ENCODE measurements around the gene ULK4.

- TF ChIP-seq, protein P1, sequence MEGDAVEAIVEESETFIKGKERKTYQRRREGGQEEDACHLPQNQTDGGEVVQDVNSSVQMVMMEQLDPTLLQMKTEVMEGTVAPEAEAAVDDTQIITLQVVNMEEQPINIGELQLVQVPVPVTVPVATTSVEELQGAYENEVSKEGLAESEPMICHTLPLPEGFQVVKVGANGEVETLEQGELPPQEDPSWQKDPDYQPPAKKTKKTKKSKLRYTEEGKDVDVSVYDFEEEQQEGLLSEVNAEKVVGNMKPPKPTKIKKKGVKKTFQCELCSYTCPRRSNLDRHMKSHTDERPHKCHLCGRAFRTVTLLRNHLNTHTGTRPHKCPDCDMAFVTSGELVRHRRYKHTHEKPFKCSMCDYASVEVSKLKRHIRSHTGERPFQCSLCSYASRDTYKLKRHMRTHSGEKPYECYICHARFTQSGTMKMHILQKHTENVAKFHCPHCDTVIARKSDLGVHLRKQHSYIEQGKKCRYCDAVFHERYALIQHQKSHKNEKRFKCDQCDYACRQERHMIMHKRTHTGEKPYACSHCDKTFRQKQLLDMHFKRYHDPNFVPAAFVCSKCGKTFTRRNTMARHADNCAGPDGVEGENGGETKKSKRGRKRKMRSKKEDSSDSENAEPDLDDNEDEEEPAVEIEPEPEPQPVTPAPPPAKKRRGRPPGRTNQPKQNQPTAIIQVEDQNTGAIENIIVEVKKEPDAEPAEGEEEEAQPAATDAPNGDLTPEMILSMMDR (conservative IDR thresholded peaks at IDR 0.05 in 1 of 2, IDR thresholded peaks at IDR 0.05 in 1 of 2; ENCODE audit: low read depth in 1 of 2, low read length in 2 of 2), result no peak
- TF ChIP-seq EZH2 (IDR thresholded peaks at IDR 0.05; ENCODE audit: low read length, missing control alignments), result no peak
These were observed 611.5 kb downstream of the ULK4 start for GRCh38 chr3:41350441-41350840.
